K562 (cell line): Measurements from ENCODE around the gene PTPN9.

ENCODE experiments used
- ARNT ChIP-seq, 2 experiments: fragments of 450-650 bp; IDR thresholded peaks; 2 replicates each; pipeline ENCODE4 v1.6.1; 2016; ENCODE audit warnings: mild to moderate bottlenecking in 1 of 2
- CHCHD3 ChIP-seq: fragments of 250-450 bp; sonication (Bioruptor Pico); IDR thresholded peaks from 2 replicates; pipeline ENCODE4 v2.1.2; 2022; ENCODE audit warnings: mild to moderate bottlenecking
- CHD4 ChIP-seq: fragments of 200-600 bp; sonication (generic); IDR thresholded peaks from 3 replicates; pipeline ENCODE4 v1.6.1; 2012; ENCODE audit warnings: low read depth, mild to moderate bottlenecking, mixed read lengths, low read length, inconsistent platforms; ENCODE audit not compliant: insufficient read depth, insufficient replicate concordance, poor library complexity, severe bottlenecking
- IRF9 ChIP-seq: fragments of 450-650 bp; IDR thresholded peaks from 2 replicates; pipeline ENCODE4 v1.6.1; 2016; ENCODE audit warnings: missing biosample characterization, missing genetic modification characterization
- REST ChIP-seq, 2 experiments: fragments of 450-650 bp; formaldehyde crosslinking in 1 of 2; IDR thresholded peaks; 2 replicates each; pipeline versions ENCODE4 v1.4.0 to v1.6.1; 2014 to 2020; ENCODE audit warnings: mild to moderate bottlenecking in 2 of 2, borderline replicate concordance in 1 of 2, low read depth in 1 of 2

GRCh38 chr15:75460646-75461045, 118.5 kb downstream of the PTPN9 start:
- TF ChIP-seq IRF9 (tag) (no peak), ARNT (IDR thresholded peaks at IDR 0.05) (no peak), CHD4 (no peak), REST (IDR thresholded peaks at IDR 0.05; ENCODE audit: borderline replicate concordance) (no peak), REST (CRISPR knock-in tag; IDR thresholded peaks at IDR 0.05; ENCODE audit: low read depth) (no peak), CHCHD3 (CRISPR knock-in tag) (no peak)
